Measurements from ENCODE around the gene FIBCD1. TPM values are rescaled to one million over a fixed set of nuclear protein-coding genes. Genes with fewer than 3 reads are reported as not detected.

Gene FIBCD1
- total RNA-seq, 2 donors from 2014 or later: 0.20 to 4.6 TPM

DNA sequence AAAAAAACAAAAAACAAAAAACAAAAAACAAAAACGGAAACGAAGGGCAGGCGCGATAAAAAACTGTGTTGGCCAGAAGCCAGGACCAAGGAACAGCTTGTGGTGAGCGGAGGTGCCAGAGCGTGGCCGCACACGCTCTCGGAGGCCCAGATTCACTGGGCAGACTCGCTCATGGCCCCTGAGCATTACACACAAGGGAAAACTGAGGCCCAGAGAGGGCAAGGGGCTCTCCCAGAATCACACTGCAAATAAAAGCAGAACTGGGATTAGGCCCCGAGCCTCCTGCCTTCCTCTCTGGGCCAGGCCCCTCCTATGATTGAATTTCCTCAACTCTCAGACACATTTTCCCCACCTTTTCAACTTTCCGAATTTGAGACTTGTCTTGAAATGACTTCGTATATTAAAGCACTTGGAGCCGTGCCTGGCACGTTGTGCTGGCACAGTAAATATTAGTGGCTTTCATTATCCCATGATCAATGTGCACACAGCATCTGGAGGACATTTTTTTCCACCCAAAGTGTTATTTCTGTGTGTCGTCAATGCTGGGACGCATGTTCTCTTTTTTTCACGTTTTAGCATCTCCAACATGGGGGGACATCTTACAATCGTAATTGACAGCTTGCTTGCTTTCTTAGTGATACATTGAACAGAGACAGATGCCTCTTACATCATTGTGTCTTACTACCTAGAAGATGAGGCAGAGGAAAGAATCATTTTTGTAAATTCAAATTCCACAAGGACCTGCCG is 7.4 kb downstream of the FIBCD1 start:
- Histone ChIP-seq H3K9me3 (no peaks in the 10 kb centered on the region), H3K36me3 (no peaks in the 10 kb centered on the region), H3K4me3 (no peak overlapping the region), H3K27ac (peak overlapping the region in 1 of 2 donors; percentile 74), H3K4me1 (peaks cover 0 to 52% of the 10 kb centered on the region in 2 donors), H3K27me3 (peaks cover 0 to 11% of the 10 kb centered on the region in 2 donors)
- TF ChIP-seq, protein P1, sequence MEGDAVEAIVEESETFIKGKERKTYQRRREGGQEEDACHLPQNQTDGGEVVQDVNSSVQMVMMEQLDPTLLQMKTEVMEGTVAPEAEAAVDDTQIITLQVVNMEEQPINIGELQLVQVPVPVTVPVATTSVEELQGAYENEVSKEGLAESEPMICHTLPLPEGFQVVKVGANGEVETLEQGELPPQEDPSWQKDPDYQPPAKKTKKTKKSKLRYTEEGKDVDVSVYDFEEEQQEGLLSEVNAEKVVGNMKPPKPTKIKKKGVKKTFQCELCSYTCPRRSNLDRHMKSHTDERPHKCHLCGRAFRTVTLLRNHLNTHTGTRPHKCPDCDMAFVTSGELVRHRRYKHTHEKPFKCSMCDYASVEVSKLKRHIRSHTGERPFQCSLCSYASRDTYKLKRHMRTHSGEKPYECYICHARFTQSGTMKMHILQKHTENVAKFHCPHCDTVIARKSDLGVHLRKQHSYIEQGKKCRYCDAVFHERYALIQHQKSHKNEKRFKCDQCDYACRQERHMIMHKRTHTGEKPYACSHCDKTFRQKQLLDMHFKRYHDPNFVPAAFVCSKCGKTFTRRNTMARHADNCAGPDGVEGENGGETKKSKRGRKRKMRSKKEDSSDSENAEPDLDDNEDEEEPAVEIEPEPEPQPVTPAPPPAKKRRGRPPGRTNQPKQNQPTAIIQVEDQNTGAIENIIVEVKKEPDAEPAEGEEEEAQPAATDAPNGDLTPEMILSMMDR (IDR thresholded peaks at IDR 0.05): no peak
- DNase-seq (ENCODE audit: low spot score): no peak

DNA sequence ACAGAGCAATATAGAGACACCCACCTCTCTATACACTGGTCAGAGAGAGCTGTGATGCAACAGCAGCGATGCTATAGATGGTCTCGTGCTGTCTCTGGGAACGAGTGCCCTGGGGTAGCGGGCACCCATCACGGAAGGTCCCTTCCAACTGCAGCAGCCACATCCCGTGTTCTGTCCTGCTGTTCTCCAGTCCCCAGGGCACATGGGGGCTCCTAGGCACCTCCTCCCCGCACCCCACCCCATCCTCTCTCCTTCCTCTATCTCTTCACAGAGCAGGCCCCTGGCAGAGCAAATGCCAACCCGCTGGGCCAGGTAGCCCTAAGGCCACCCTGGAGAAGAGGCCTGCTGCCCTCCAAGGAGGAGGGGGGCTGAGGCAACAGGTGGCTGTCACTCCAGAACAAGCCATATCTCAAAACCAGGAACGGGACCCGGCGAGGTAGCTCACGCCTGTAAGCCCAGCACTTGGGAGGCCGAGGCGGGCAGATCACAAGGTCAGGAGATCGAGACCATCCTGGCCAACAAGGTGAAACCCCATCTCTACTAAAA is 8.2 kb downstream of the FIBCD1 start:
- no peak overlapping the region for H3K27ac ChIP-seq
- H3K4me3 ChIP-seq: no peak overlapping the region
- no peak for DNase-seq (ENCODE audit: low spot score)
- H3K4me1 ChIP-seq: peaks cover 0 to 45% of the 10 kb centered on the region in 2 donors
- H3K36me3 ChIP-seq: no peaks in the 10 kb centered on the region
- TF ChIP-seq, protein P1 (IDR thresholded peaks at IDR 0.05): no peak
- no peaks in the 10 kb centered on the region for H3K9me3 ChIP-seq
- H3K27me3 ChIP-seq: peaks cover 0 to 11% of the 10 kb centered on the region in 2 donors

DNA sequence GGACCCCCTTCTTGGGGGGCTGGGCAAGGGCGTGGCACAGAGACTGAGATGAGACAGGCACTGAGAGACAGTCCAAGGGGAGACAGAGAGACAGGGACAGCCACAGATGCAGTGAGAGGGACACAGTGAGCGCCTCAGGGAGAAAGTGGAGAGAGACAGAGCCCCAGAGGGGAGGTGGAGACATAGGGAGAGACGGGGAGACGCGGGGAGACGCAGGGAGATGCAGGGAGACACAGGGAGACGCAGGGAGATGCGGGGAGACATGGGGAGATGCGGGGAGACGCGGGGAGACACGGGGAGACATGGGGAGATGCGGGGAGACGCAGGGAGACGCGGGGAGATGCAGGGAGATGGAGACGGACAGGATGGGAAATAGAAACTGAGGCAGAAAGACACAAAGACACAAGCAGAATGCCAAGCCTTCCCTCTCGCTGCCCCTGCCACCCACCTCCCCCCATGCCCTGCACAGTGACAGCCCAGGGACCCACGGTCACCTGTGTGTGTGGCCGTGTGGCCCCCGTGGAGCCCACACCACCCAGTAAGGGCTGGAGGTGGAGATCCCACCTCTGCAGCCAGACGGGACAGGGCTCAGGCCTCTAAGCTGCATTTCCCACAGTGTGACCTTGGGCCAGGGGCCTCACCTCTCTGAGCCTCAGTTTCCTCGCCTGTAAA is 8.8 kb downstream of the FIBCD1 start:
- no peak overlapping the region for H3K27ac ChIP-seq
- TF ChIP-seq, protein P1 (IDR thresholded peaks at IDR 0.05): no peak
- DNase-seq (ENCODE audit: low spot score): no peak

DNA sequence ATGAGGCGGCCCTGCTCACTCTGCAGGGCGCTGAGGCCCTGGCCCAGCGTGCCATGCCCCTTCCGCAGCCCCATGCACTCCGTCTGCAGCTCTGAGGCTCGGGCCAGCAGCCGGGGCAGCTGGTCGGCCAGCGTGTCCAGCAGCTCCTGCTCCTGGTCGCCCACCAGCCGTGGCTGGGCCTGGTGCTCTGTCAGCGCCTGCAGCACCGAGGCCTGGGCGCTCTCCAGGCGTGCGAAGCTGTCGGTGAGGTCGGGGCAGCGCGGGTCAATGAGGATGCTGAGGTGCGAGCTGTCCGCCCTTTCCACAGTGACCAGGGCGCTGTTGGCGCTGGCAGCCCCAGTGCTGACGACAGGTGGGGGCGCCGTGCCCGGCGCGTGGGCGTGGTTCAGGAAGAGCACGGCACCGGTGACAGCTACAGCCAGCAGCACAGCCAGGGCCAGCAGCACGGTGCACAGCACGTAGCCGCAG is 9.4 kb downstream of the FIBCD1 start:
- no peaks in the 10 kb centered on the region for H3K36me3 ChIP-seq
- no peak overlapping the region for H3K4me3 ChIP-seq
- peaks cover 0 to 11% of the 10 kb centered on the region in 2 donors for H3K27me3 ChIP-seq
- DNase-seq (ENCODE audit: low spot score): no peak
- H3K27ac ChIP-seq: no peak overlapping the region
- TF ChIP-seq, protein P1 (IDR thresholded peaks at IDR 0.05): no peak
- peaks cover 0 to 37% of the 10 kb centered on the region in 2 donors for H3K4me1 ChIP-seq
- H3K9me3 ChIP-seq: no peaks in the 10 kb centered on the region

More for the DNA sequence above, 8.8 kb downstream of the FIBCD1 start:
- H3K4me1 ChIP-seq: peaks cover 0 to 39% of the 10 kb centered on the region in 2 donors
- H3K36me3 ChIP-seq: no peaks in the 10 kb centered on the region
- H3K27me3 ChIP-seq: peaks cover 0 to 11% of the 10 kb centered on the region in 2 donors
- H3K9me3 ChIP-seq: no peaks in the 10 kb centered on the region
- no peak overlapping the region for H3K4me3 ChIP-seq

DNA sequence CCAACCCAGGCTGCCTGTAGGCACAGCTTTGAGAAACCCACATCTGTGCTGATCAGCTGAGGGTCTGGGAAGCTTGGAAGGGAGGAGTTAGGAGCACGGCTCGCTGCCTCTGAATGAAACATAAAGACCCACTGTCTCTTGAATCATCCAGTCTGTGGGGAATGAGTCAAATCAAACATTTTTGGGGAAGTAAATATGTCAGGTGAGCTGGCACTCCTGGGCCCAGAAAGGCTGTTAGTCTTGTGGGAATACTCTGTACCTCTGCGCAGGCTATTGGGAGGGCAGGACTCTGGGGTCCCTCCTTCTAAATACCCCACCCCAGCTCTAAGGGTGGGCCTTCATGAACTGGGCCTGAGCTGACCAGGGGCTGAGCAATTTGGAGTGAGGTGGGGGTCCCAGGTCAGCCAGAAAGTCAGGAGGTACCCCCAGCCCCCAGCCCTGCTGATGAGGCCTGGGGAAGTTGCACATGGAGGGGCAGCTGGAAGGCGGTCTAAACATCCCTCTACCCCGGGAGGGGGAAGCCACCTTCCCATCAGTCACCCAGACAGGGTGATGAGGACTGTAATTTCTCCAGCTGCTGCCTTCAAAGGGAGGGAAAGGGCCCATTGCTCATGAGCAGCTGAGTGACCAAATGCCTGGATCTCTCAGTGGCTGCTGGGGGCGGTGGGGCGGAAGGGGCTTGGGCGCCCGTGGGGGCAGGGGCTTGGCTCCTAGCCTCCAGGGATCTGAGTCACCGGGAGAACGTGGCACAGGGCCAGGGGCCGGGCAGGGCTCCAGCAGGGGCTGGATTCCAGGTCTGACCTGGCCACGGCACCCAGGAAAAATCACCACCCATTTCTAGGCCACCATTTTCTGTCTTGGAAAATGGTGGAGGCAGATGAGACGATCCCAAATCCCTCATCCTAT is 10.8 kb downstream of the FIBCD1 start:
- TF ChIP-seq, protein P1 (IDR thresholded peaks at IDR 0.05): no peak
- peaks cover 0 to 30% of the 10 kb centered on the region in 2 donors for H3K4me1 ChIP-seq
- H3K27ac ChIP-seq: peak overlapping the region in 1 of 2 donors; percentile 8
- H3K9me3 ChIP-seq: no peaks in the 10 kb centered on the region
- H3K27me3 ChIP-seq: no peaks in the 10 kb centered on the region
- no peaks in the 10 kb centered on the region for H3K36me3 ChIP-seq
- no peak for DNase-seq (ENCODE audit: low spot score)
- no peak overlapping the region for H3K4me3 ChIP-seq
